GM23248 (cell line): Measurements from ENCODE around the gene PHACTR3. TPM values are rescaled to one million over a fixed set of nuclear protein-coding genes. Genes with fewer than 3 reads are reported as not detected.

Experiments
- DNase-seq: peaks from one replicate; pipeline ENCODE4 v3.0.0-alpha.2; 2015
- H2AFZ ChIP-seq: fragments of 200-600 bp; sonication (generic); 2 replicates; pipeline ENCODE4 v1.6.1; 2016; ENCODE audit warnings: antibody characterized with exemption
- H3F3A ChIP-seq: fragments of 200-600 bp; sonication (generic); 2 replicates; pipeline ENCODE4 v1.6.1; 2016; ENCODE audit warnings: mild to moderate bottlenecking, antibody characterized with exemption, mixed run types; ENCODE audit not compliant: insufficient read depth
- H3K27ac ChIP-seq: fragments of 200-600 bp; sonication (generic); 2 replicates; pipeline ENCODE4 v1.5.1; 2016; ENCODE audit warnings: mild to moderate bottlenecking
- H3K27me3 ChIP-seq: fragments of 200-600 bp; sonication (generic); replicated peaks from 2 replicates; pipeline ENCODE4 v1.6.1; 2016; ENCODE audit warnings: mild to moderate bottlenecking; ENCODE audit not compliant: insufficient read depth
- H3K36me3 ChIP-seq: fragments of 200-600 bp; sonication (generic); 2 replicates; pipeline ENCODE4 v1.6.1; 2016; ENCODE audit warnings: low read depth, mild to moderate bottlenecking
- H3K4me1 ChIP-seq: fragments of 200-600 bp; sonication (generic); 2 replicates; pipeline ENCODE4 v1.6.1; 2016; ENCODE audit warnings: mild to moderate bottlenecking; ENCODE audit not compliant: insufficient read depth
- H3K4me2 ChIP-seq: fragments of 200-600 bp; sonication (generic); one replicate; pipeline ENCODE4 v1.6.1; 2016; ENCODE audit warnings: mild to moderate bottlenecking; ENCODE audit not compliant: unreplicated experiment
- H3K4me3 ChIP-seq: fragments of 200-600 bp; sonication (generic); 2 replicates; pipeline ENCODE4 v1.5.1; 2016; ENCODE audit warnings: mild to moderate bottlenecking
- H3K79me2 ChIP-seq: fragments of 200-600 bp; sonication (generic); 2 replicates; pipeline ENCODE4 v1.6.1; 2016; ENCODE audit warnings: mild to moderate bottlenecking; ENCODE audit not compliant: insufficient read depth
- H3K9ac ChIP-seq: fragments of 200-600 bp; sonication (generic); 2 replicates; pipeline ENCODE4 v1.6.1; 2016; ENCODE audit warnings: mild to moderate bottlenecking
- H3K9me2 ChIP-seq: fragments of 200-600 bp; sonication (generic); 2 replicates; pipeline ENCODE4 v1.6.1; 2016; ENCODE audit warnings: mixed run types, mild to moderate bottlenecking, moderate library complexity; ENCODE audit not compliant: insufficient read depth
- H3K9me3 ChIP-seq: fragments of 200-600 bp; sonication (generic); one replicate; pipeline ENCODE4 v1.6.1; 2017; ENCODE audit warnings: low read depth
- H4K20me1 ChIP-seq: fragments of 200-600 bp; sonication (generic); 2 replicates; pipeline ENCODE4 v1.6.0; 2016; ENCODE audit not compliant: insufficient read depth
- EZH2 ChIP-seq: fragments of 200-600 bp; sonication (generic); IDR thresholded peaks from 2 replicates; pipeline ENCODE4 v1.6.1; 2018; ENCODE audit warnings: antibody characterized with exemption, mild to moderate bottlenecking; ENCODE audit not compliant: insufficient read depth, poor library complexity, severe bottlenecking
- EZH2phosphoT487 ChIP-seq: fragments of 200-600 bp; sonication (generic); IDR thresholded peaks from 2 replicates; pipeline ENCODE4 v1.6.1; 2018; ENCODE audit warnings: antibody characterized with exemption, moderate library complexity, mild to moderate bottlenecking, low read depth; ENCODE audit not compliant: insufficient read depth
- WGBS, 2 experiments: methylation state at CpG; one replicate each; pipeline ENCODE4 v1.1.6; 2015 to 2017; ENCODE audit warnings: low lambda C conversion rate in 2 of 2, low coverage in 1 of 2; ENCODE audit errors: missing lambda C conversion rate in 2 of 2; 5-methylcytosine and 5-hydroxymethylcytosine counted together
- in situ Hi-C: fragments of 300-500 bp; cut with MboI; formaldehyde crosslinking; loops from 2 replicates; pipeline ENCODE4 v1.15.0; 2020
- polyA plus RNA-seq: library from polyadenylated mRNA; unstranded; fragments of >200 nt; fragmentation: Nextera tagmentation; extraction: Ambion mirVana; gene quantifications from 2 replicates; pipeline ENCODE4 v1.2.1, GENCODE V29; 2016
- total RNA-seq: library from RNA; depleted of rRNA; stranded (reverse); fragments of >200 nt; shearing (Covaris generic); gene quantifications from 2 replicates; pipeline ENCODE4 v1.2.3, GENCODE V29; 2014

Gene PHACTR3
- total and polyA plus RNA-seq, 2 experiments from 2014 or later, result not detected

- no peak overlapping the region for H3K27ac ChIP-seq
- no peaks in the 10 kb centered on the region for H3K9me3 ChIP-seq
- no peak for TF ChIP-seq EZH2phosphoT487
- TF ChIP-seq EZH2, result no peak
- H3F3A ChIP-seq, result no peaks in the 10 kb centered on the region
- no peak for DNase-seq
- no peaks in the 10 kb centered on the region for H4K20me1 ChIP-seq
- no peaks in the 10 kb centered on the region for H3K79me2 ChIP-seq
- no peaks in the 10 kb centered on the region for H3K9me2 ChIP-seq
- in situ Hi-C loops, result no loop called here
- 67% methylated on average over 13 of the region's 13 CpGs for WGBS, 2 experiments
- no peak overlapping the region for H2AFZ ChIP-seq
- no peaks in the 10 kb centered on the region for H3K4me1 ChIP-seq
- no peaks in the 10 kb centered on the region for H3K36me3 ChIP-seq
- H3K9ac ChIP-seq, result no peak overlapping the region
- no peaks in the 10 kb centered on the region; the same call in 1 of the 2 replicates for H3K27me3 ChIP-seq
- no peak overlapping the region for H3K4me3 ChIP-seq
- no peak overlapping the region for H3K4me2 ChIP-seq
Observed at GRCh38 chr20:59623133-59623532, 18.8 kb downstream of the PHACTR3 start.

DNA sequence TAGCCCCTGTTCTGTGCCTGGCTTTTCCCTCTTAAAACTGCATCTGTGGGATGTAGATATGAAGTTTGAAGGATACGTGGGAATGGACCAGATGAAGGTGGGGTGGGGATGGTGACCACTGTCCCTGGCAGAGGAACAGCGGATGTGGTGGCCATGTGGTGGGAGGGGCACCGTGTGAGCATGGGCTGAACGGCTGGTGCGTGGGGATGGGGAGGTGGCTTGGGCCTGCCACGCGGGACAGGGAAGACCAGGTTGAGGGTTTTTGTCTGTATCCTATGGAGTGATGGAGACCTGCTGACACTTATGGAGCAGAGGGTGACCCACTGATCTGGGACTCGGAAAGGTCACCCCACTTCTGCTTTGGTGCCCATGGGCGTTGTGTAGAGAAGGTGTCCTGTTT, 19.2 kb downstream of the PHACTR3 start:
- Histone ChIP-seq H3K36me3 (no peaks in the 10 kb centered on the region), H3K79me2 (no peaks in the 10 kb centered on the region), H3K9me2 (no peaks in the 10 kb centered on the region), H3K4me2 (no peak overlapping the region), H3K4me1 (no peaks in the 10 kb centered on the region), H3F3A (no peaks in the 10 kb centered on the region), H3K9me3 (no peaks in the 10 kb centered on the region), H4K20me1 (no peaks in the 10 kb centered on the region), H3K9ac (no peak overlapping the region), H3K27ac (no peak overlapping the region), H3K27me3 (no peaks in the 10 kb centered on the region; the same call in 1 of the 2 replicates), H3K4me3 (no peak overlapping the region), H2AFZ (no peak overlapping the region)
- WGBS, 2 experiments, result 56% methylated on average over 9 of the region's 9 CpGs
- in situ Hi-C loops, result no loop called here
- TF ChIP-seq EZH2phosphoT487 (no peak), EZH2 (no peak)
- no peak for DNase-seq

DNA sequence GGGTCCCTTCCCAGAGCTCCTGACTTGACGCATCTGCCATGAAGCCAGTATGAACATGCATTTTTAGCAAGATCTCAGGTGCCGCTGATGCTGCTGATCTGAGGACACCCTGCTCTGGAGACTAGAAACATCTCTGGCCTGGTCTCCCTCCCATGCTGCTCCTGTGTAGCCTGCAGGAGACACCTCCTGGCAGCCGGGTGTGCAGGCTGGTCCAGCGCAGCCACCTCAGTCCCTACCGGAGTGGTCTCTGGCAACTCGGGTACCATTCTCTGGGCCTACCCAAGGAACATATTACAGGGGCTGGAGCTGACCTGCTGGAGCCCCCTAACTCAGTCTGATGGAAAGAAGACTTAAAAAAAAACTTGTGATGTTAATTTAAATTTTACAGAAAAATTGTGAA, 20.1 kb downstream of the PHACTR3 start:
- Histone ChIP-seq H3K27me3 (no peaks in the 10 kb centered on the region; the same call in 1 of the 2 replicates), H3K4me1 (no peaks in the 10 kb centered on the region), H2AFZ (no peak overlapping the region), H4K20me1 (no peaks in the 10 kb centered on the region), H3K4me3 (no peak overlapping the region), H3K79me2 (no peaks in the 10 kb centered on the region), H3K9me2 (no peaks in the 10 kb centered on the region), H3F3A (no peaks in the 10 kb centered on the region), H3K4me2 (no peak overlapping the region), H3K9me3 (no peaks in the 10 kb centered on the region), H3K36me3 (no peaks in the 10 kb centered on the region), H3K9ac (no peak overlapping the region), H3K27ac (no peak overlapping the region)
- WGBS, 2 experiments, result 67 to 73% methylated on average over 6 of the region's 6 CpGs
- TF ChIP-seq EZH2phosphoT487 (no peak), EZH2 (no peak)
- no peak for DNase-seq
- in situ Hi-C loops, result no loop called here

GRCh38 chr20:59625214-59625922, 21.0 kb downstream of the PHACTR3 start:
- Histone ChIP-seq H2AFZ (no peak overlapping the region), H3K9me2 (no peaks in the 10 kb centered on the region), H3K9me3 (no peaks in the 10 kb centered on the region), H3K27me3 (no peaks in the 10 kb centered on the region), H3K9ac (no peak overlapping the region), H3K4me1 (no peaks in the 10 kb centered on the region), H3K4me3 (no peak overlapping the region), H3K4me2 (no peak overlapping the region), H3F3A (no peaks in the 10 kb centered on the region), H4K20me1 (no peaks in the 10 kb centered on the region), H3K79me2 (no peaks in the 10 kb centered on the region), H3K27ac (no peak overlapping the region), H3K36me3 (no peaks in the 10 kb centered on the region)
- in situ Hi-C loops, result no loop called here
- WGBS, 2 experiments, result 51 to 52% methylated on average over 14 of the region's 14 CpGs
- TF ChIP-seq EZH2phosphoT487 (no peak), EZH2 (no peak)
- DNase-seq, result no peak

DNA sequence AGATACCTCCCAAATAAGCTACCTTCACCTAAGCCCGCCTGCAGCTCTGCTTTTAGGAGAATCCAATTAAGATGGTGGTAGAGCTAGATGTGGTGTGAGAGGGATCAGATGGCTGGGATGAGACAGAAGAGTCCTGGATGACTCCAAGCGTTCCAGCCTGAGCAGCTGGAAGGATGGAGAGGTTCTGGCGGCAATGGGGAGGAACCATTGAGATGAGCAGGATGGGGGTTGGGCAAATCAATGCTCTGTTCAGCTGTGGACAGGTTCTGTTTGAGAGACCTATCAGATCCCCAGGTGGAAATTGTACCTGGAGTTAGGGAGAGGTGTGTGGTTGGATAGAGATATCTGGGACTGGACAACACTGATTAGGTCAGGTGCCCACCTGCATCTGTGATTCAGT, 23.0 kb downstream of the PHACTR3 start:
- Histone ChIP-seq H3K4me3 (no peak overlapping the region), H3K9me3 (no peaks in the 10 kb centered on the region), H3K79me2 (no peaks in the 10 kb centered on the region), H3K27ac (no peak overlapping the region), H3K4me1 (no peaks in the 10 kb centered on the region), H3K9ac (no peak overlapping the region), H3K36me3 (no peaks in the 10 kb centered on the region), H3F3A (no peaks in the 10 kb centered on the region), H2AFZ (no peak overlapping the region), H3K4me2 (no peak overlapping the region), H3K27me3 (no peaks in the 10 kb centered on the region), H4K20me1 (no peaks in the 10 kb centered on the region), H3K9me2 (no peaks in the 10 kb centered on the region)
- no peak for DNase-seq
- 25 to 38% methylated on average over 3 of the region's 3 CpGs for WGBS, 2 experiments
- in situ Hi-C loops, result no loop called here
- TF ChIP-seq EZH2, result no peak
- no peak for TF ChIP-seq EZH2phosphoT487
